Breast epithelium (tissue), 4 donors: ENCODE data around the gene MRM2. TPM values are rescaled to one million over a fixed set of nuclear protein-coding genes. Genes with fewer than 3 reads are reported as not detected.

ENCODE experiments used
- DNase-seq, 2 donors: peaks; one replicate each; pipeline ENCODE4 v3.0.0-alpha.2; 2019; ENCODE audit warnings: low spot score in 2 of 2
- H3K27ac ChIP-seq, 2 donors: fragments of 200-600 bp; sonication (generic) in 1 of 2; one replicate each; pipeline ENCODE4 v1.5.1; 2016 to 2019; ENCODE audit warnings: mild to moderate bottlenecking in 1 of 2
- H3K27me3 ChIP-seq, 2 donors: fragments of 200-600 bp; sonication (generic) in 1 of 2; one replicate each; pipeline versions ENCODE4 v1.5.1 to v1.6.0; 2017 to 2019; ENCODE audit warnings: control low read depth in 1 of 2, mild to moderate bottlenecking in 1 of 2
- H3K36me3 ChIP-seq: fragments of 200-600 bp; one replicate; pipeline ENCODE4 v1.5.1; 2019
- H3K4me1 ChIP-seq, 2 donors: fragments of 200-600 bp; sonication (generic); one replicate each; pipeline ENCODE4 v1.5.1; 2016 to 2019; ENCODE audit warnings: control low read depth in 1 of 2
- H3K4me3 ChIP-seq, 3 donors: fragments of 200-600 bp; sonication (generic); 1 replicate in 2 of 3; 2 replicates in 1 of 3; pipeline ENCODE4 v1.5.1; 2016 to 2019; ENCODE audit warnings: mild to moderate bottlenecking in 3 of 3, moderate library complexity in 2 of 3
- H3K9me3 ChIP-seq, 2 donors: fragments of 200-600 bp; sonication (generic) in 1 of 2; one replicate each; pipeline ENCODE4 v1.5.1; 2016 to 2019; ENCODE audit warnings: control low read depth in 1 of 2
- POLR2A ChIP-seq: fragments of 450-650 bp; IDR thresholded peaks from one replicate; pipeline ENCODE4 v1.6.1; 2016; ENCODE audit warnings: antibody characterized with exemption, mild to moderate bottlenecking, moderate library complexity
- POLR2AphosphoS5 ChIP-seq, 3 donors: sonication (generic); formaldehyde crosslinking; IDR thresholded peaks; one replicate each; pipeline ENCODE4 v1.6.1; 2017; ENCODE audit warnings: antibody characterized with exemption in 3 of 3
- intact Hi-C: fragments of 100-400 bp; cut with DNase I; formaldehyde crosslinking; loops from one replicate; pipeline ENCODE4 v1.15.1; 2023; ENCODE audit warnings: low total_unique reads
- total RNA-seq, 3 donors: library from RNA; depleted of rRNA; stranded (reverse); fragments of >200 nt; gene quantifications; one replicate each; pipeline ENCODE4 v1.1.0, GENCODE V29; 2016
- TF ChIP-seq, protein P1 (sequence below), 3 donors: fragments of 450-650 bp; IDR thresholded peaks; one replicate each; pipeline ENCODE4 v1.5.1; 2016 to 2017; ENCODE audit warnings: antibody characterized with exemption in 3 of 3, mild to moderate bottlenecking in 3 of 3, moderate library complexity in 3 of 3

Gene MRM2
- total RNA-seq, 3 donors from 2014 or later = 10.9 to 20.2 (median 18.0) TPM

DNA sequence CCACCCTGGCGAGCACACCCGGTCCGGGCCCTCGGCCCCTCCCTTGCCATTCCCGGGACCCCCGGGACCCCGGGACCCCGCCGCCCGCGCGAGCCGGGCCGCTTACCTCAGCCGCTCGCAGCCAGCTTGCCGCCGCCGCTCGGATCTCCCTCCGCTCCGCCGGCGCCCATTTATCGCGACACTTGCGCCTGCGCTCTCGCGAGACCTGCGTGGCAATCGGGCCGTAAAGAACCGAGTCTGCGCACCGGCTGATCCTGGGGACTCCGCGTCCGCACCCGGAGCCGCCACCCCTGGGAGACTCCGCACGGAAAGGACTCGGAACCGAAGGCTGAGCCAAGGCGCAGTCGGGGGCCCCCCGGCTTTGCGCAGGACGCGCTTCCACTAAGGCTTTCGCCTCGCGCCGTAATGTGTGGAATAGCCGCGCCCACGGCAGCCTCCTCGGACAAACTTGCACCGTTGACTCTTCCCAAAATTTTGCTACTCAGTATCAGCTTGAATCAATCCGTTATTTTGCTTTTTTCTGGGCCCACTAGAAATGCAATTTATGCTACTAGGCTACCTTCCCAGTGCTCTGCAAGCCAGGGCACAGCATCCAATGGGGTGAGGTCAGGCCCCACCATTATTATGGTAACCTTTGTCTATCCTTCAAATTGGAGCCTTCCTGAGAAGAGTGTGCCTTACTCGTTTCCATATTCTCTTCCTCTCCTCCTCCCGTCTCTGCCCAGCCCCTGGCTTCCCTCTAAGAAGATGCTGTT lies 9.1 kb downstream of the MRM2 start, which contains the start of gene MAD1L1:
Gene MAD1L1, minus strand, starts transcription at position 180 of the 755 bp plus-strand sequence. CDS start 2,812 bp downstream, outside the sequence.
- intact Hi-C loops = no loop called here
- TF ChIP-seq POLR2AphosphoS5 (IDR thresholded peaks at IDR 0.05) = peak in 1 of 3 donors; percentile 49
- TF ChIP-seq, protein P1, sequence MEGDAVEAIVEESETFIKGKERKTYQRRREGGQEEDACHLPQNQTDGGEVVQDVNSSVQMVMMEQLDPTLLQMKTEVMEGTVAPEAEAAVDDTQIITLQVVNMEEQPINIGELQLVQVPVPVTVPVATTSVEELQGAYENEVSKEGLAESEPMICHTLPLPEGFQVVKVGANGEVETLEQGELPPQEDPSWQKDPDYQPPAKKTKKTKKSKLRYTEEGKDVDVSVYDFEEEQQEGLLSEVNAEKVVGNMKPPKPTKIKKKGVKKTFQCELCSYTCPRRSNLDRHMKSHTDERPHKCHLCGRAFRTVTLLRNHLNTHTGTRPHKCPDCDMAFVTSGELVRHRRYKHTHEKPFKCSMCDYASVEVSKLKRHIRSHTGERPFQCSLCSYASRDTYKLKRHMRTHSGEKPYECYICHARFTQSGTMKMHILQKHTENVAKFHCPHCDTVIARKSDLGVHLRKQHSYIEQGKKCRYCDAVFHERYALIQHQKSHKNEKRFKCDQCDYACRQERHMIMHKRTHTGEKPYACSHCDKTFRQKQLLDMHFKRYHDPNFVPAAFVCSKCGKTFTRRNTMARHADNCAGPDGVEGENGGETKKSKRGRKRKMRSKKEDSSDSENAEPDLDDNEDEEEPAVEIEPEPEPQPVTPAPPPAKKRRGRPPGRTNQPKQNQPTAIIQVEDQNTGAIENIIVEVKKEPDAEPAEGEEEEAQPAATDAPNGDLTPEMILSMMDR (IDR thresholded peaks at IDR 0.05) = no peak
- no peak for TF ChIP-seq POLR2A
- peak within 1 kb of the TSS; percentile 72 to 100 (median 99) for H3K4me3 ChIP-seq
- DNase-seq = peak; percentile 78 to 90
- H3K27ac ChIP-seq = peak within 1 kb of the TSS; percentile 62 to 75
- no peaks in the 10 kb centered on the region for H3K27me3 ChIP-seq
- peaks cover 6 to 11% of the 10 kb centered on the region in 2 donors for H3K4me1 ChIP-seq
- H3K9me3 ChIP-seq = no peaks in the 10 kb centered on the region
- no peaks in the 10 kb centered on the region for H3K36me3 ChIP-seq

DNA sequence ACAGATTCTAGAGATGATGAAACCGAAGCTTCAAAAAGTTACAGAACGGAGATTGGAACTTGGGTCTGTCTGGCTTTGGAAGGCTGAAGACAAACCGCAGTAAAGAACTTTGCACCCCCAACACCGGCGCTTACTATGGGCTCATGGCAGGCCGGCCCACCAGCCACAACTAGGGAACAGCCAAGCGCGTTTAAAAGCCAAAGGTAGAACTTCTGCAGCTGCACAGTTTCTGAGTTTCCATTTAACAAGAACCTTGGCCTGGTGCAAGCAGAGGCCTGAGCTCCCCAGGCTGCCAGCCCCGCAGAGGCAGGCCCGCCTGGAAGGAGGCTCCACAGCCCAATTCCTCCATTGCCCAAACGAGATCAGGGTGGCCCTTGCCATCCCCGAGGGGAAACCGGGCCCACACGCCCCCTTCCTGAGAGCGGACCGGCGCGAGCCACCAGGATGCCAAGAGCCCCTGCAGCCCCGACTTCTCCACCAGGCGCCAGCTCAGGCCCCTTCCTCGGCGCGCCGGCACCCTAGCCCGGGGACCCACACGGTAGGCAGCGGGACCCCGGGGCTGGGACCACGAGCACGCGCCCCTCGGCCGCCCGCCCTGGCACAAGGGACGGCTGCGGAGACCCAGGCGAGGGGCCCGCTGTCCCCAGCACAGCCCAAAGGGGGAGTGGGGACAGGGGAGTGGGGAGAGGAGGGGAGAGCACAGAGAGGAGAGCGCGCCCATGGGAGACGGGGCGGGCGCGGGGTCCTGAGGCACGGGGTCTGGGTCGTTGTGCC lies 9.8 kb downstream of the MRM2 start:
- H3K27ac ChIP-seq = peak overlapping the region; percentile 62 to 75
- intact Hi-C loops = no loop called here
- no peaks in the 10 kb centered on the region for H3K36me3 ChIP-seq
- H3K4me1 ChIP-seq = peaks cover 6 to 11% of the 10 kb centered on the region in 2 donors
- H3K9me3 ChIP-seq = no peaks in the 10 kb centered on the region
- peak overlapping the region; percentile 72 to 100 (median 99) for H3K4me3 ChIP-seq
- no peak for DNase-seq
- TF ChIP-seq, protein P1 (IDR thresholded peaks at IDR 0.05) = no peak
- TF ChIP-seq POLR2A (no peak), POLR2AphosphoS5 (IDR thresholded peaks at IDR 0.05) (no peak)
- no peaks in the 10 kb centered on the region for H3K27me3 ChIP-seq

DNA sequence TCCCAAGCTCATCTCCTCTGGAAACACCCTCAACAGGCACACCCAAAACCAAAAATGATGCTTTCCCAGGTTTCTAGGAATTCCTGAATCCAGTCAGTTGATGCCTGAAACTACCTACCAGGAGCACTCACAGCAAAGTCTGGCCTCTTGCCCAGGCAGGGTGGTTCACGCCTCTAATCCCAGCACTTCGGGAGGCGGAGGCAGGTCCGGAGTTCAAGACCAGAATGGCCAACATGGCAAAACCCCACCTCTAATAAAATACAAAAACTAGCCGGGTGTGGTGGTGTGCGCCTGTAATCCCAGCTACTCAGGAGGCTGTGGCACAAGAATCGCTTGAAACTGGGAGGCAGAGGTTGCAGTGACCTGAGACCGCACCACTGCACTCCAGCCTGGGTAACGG lies 11.1 kb downstream of the MRM2 start:
- H3K27me3 ChIP-seq = no peaks in the 10 kb centered on the region
- H3K9me3 ChIP-seq = no peaks in the 10 kb centered on the region
- no peak for DNase-seq
- intact Hi-C loops = no loop called here
- H3K4me3 ChIP-seq = no peak overlapping the region
- peaks cover 6 to 11% of the 10 kb centered on the region in 2 donors for H3K4me1 ChIP-seq
- no peak for TF ChIP-seq POLR2A
- TF ChIP-seq, protein P1 (IDR thresholded peaks at IDR 0.05) = no peak
- no peak for TF ChIP-seq POLR2AphosphoS5 (IDR thresholded peaks at IDR 0.05)
- H3K27ac ChIP-seq = no peak overlapping the region
- H3K36me3 ChIP-seq = no peaks in the 10 kb centered on the region

DNA sequence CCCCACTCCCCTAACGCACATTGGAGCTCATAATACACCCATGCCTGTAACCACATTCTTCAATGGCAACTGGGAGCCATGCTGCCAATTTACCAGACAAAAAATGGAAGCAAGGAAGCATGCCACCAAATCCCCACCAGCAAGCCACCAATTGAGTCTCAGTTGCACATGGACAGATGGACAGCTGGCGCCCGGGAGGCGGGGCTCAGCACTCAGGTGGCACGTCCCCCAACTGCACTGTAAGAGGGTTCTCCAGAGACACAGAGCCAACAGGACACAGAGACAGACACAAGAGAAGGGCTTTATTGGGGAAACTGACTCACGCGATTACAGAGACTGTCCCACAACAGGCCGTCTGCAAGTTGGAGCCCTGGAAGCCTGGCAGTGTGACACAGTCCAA lies 11.8 kb downstream of the MRM2 start:
- no peak overlapping the region for H3K4me3 ChIP-seq
- no peak for DNase-seq
- H3K27me3 ChIP-seq = no peaks in the 10 kb centered on the region
- no peaks in the 10 kb centered on the region for H3K9me3 ChIP-seq
- peaks cover 6 to 11% of the 10 kb centered on the region in 2 donors for H3K4me1 ChIP-seq
- intact Hi-C loops = no loop called here
- TF ChIP-seq POLR2AphosphoS5 (IDR thresholded peaks at IDR 0.05) (no peak), POLR2A (no peak)
- TF ChIP-seq, protein P1 (IDR thresholded peaks at IDR 0.05) = no peak
- no peak overlapping the region for H3K27ac ChIP-seq
- H3K36me3 ChIP-seq = no peaks in the 10 kb centered on the region

DNA sequence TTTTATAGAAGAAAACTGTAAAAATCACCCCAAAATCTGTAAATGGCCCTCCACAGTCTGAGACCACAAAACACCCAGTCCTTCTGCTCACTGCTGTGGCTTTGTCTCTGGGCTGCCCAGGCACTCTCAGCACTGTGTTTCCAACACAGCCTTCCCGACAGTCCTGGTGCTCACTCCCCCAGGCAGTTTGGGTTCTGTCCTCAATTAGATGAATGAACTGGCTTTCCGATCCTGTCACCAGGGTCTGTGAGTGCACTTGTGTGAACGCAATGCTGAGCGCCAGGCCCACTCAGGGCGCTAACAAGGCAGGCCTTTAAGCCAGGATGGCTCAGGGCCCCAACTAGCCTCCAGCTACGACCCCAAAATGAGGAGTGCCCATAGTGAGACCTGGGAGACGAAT lies 12.5 kb downstream of the MRM2 start:
- H3K27ac ChIP-seq = no peak overlapping the region
- H3K4me1 ChIP-seq = peaks cover 6 to 11% of the 10 kb centered on the region in 2 donors
- DNase-seq = no peak
- no peak for TF ChIP-seq POLR2A
- TF ChIP-seq, protein P1 (IDR thresholded peaks at IDR 0.05) = no peak
- TF ChIP-seq POLR2AphosphoS5 (IDR thresholded peaks at IDR 0.05) = no peak
- intact Hi-C loops = no loop called here
- no peaks in the 10 kb centered on the region for H3K27me3 ChIP-seq
- no peaks in the 10 kb centered on the region for H3K9me3 ChIP-seq
- H3K4me3 ChIP-seq = no peak overlapping the region
- H3K36me3 ChIP-seq = no peaks in the 10 kb centered on the region
